Activated T-cell treated with anti-CD3 and anti-CD28 coated beads, Interleukin-2, amount 50 U/mL, for 1 hour (primary cell): Measurements from ENCODE around the gene TSC22D3.

Experiments used
- DNase-seq: peaks from one replicate; pipeline ENCODE4 v3.0.0-alpha.2; 2020

TSC22D3 gene

DNA sequence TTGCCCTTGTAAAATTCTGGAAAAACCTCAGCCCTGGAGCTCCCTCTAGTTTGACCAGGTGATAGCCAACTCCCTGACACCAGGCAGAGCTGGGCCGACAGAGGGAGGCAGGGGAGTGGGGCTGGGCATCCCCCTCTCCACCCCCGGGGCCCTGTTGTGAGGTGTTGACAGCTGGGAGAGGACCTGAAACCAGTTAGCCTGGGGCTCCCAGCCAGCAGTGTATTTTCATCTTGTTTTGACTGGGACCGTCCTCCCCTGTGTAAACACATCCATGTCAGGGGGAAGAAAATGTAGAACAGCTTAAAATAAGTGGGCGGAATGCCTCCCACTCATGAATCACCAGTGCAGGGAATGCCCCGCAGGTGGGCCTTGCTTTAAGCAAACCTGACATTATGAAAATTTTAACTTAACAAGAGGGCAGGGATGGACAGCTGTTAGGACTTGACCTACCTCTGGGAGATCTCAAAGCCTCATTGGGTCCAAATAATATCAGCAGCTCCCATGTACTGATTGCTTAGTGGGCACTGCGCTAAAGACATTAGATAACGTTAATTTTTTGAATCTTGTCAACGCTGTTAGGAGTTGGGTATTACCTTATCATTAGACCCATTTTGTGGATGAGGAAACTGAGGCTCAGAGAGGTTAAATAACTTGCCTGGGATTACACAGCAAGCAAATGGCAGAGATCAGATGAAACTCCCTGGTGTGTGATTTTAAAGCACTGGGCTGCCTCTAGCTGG is 45.9 kb downstream of the TSC22D3 start:
- no peak for DNase-seq

DNA sequence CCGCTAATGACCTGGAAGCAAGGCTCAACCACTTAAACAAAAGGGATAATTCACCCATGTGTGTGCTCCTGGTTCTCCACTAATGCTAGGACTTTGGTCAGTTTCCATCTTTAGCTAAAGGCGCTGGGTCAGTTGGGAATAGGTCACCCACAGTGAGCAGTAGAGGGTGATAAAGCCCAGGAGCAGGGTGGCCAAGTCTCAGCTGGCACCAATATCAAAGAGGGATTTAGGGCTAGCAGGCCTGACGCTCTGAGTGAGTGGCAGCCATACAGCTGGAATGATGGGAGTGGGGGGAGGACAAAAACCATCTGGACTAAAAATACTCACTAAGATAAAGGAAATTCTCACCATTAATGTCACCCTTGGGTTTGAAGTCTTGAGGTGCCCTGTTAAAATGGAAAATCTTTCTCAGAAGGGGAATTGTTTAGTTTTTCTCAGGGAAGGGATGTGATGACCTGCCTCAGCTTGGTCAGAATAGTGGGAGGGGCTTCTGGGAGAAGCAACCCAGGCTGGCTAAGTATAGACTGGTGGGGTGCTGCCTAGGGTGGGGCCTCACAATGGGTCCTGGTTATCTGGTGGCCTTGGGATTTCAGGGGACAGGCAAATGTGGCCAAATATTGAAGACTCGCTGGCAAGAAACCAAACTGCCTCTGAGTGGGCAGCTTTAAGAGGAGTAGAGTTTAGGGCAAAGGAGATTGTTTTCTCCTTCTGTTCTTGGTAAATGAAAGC is 47.1 kb downstream of the TSC22D3 start:
- DNase-seq: no peak

DNA sequence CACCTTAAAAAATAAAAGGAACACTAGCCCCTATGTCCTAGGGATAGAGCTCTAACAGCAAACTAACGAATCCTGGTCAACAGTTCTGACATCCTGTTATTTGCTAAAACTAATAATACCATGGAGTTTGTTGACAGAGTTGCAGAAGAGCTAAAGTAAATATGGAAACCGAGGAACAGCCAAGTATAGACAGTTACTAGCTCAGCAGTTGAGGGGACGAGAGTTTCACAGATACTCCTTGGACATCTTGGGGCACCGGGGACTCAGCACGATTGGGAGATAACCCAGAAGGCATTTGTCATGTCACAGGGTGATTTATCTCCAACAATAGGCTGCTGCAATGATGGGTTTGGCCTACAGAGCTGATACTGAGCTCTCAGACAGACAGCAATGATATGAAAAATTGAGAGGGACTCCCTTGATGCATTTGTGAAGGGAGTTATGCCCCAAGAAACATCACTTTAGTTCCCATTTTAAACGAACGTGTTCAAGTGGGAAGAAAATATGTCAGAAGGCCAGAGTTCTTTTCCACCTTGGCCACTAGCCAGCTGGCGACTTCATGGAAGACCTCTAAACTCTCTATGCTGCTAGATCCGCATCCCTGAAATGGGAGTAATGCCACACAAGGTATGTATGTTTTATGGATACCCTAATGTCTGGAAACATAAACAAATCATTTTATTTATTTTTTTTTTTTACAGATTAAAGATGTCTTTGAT is 48.6 kb downstream of the TSC22D3 start:
- no peak for DNase-seq

DNA sequence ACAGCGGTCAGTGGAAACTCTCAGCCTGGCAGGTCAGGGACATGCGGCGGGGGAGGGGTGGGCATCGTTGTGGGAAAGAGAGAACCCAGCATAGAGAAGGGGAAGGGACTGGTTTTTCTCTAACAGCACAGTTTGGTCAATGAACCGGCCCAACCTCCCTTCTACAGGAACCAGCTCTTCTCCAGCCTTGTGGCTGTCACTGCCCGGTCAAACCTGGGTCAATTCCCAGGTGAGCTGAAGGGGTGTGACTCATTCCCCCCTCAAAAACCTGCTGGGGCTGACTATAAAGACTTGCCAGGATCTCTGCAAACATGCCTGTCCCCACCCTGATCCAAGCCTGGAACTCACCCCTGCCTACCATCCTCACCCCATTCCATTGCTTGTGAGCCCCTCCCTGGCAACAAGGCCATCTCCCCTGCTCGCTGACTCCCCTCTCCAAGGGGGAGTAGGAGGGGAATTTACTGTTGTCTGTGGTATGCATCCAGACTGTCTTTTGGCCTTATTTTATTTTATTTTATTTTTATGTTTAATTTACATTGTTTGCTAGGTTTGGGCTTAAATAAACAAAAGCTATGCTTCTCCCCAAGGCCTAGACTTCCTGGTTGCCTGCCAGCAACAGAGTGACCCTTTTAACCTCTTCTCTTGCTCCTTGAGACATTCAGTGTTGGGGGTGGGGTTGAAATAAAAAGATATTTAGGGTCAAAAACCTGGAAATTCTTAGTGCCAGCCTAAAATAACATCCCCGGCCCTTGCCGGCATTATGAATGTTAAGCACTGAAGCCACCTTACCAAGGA is 49.6 kb downstream of the TSC22D3 start:
- no peak for DNase-seq

DNA sequence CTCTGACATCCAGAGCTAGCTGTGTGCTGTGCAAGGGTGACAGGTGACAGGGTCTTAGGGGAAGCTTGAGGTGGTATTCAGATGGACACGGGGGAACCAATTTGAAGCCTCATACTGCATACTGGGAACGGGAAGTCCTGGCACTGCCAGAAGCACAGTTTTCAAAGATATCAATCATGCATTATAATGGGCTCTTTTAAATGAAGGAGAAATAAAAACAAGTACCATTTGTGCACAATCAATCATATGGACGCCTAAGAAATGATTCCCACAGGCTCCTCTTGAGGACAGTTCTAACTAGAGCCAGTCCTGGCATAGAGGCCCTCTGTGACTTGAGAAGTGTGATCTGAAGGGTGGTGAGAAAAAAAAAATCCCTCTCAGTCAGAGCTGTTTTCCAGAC is 50.9 kb downstream of the TSC22D3 start:
- no peak for DNase-seq

DNA sequence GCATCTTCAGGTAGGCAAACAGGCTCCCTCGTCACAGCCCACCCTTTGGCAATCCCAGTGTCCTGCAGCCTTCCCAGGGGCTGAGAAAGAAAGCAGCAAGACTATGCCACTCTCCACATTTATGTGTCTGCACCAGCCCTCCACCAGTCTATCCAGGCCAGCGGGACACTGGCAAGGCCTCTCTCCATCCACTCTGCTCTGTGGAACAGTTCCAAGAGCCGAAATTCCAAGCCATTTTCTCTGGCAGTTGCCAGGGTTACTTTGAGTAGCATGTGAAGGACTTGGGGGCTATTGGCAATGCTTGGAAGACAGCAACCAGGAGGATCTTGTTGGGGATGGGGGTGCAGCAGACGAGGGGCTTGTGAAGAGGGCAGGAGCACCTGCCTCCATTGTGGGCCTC is 52.1 kb downstream of the TSC22D3 start:
- no peak for DNase-seq

DNA sequence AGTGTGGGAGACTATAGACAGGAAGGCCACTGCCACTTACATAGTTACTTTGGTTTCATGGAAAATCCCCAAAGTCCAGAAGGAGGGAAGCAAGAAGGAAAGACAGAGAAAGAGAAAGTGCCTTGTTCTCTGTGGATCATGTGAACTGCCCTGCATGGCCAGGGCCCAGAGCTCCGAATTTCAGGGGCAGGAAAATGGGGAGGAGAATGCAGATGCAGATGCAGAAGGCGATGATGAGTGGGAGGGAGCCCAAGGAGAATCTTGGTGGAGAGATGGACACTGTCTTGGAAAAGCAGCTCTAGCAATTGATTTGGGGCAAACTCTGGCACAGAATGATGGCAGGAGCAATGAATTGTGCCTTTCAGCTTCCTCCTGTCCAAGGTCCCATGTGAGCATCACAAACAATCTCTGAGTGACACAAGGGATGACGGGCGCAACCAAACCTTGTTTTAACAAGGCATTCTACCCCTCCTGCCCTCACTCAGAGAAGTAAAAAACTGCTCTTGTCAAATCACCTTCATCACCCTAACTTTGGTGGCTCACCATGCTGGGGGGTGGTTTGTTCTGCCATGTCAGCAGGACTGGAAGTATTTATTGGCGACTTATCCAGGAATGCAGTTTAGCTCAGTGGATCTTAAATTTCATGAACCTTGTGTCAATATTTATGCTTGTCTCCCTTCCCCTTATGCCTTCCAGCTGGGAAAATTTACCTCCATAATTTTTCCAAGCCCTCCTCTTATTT is 53.5 kb downstream of the TSC22D3 start:
- no peak for DNase-seq

DNA sequence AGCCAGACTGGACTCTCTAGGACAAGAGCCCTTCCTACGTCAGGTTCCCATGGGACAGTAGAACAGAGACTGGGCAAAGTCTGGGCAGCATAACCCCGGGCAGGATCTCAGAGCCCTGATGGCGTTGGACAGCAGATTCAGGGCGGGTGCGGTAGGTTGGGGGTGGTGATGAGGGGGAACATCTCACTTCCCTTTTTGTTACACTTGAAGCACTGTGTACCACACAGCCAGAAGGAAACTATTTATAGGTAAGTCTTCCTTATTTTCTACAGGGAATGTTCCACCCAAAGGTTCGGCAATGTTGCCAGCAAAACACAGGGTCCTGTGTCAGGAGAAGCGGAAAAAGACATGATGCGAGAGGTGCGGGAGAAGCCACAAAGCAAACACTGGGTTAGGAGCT is 54.3 kb downstream of the TSC22D3 start:
- DNase-seq: no peak

DNA sequence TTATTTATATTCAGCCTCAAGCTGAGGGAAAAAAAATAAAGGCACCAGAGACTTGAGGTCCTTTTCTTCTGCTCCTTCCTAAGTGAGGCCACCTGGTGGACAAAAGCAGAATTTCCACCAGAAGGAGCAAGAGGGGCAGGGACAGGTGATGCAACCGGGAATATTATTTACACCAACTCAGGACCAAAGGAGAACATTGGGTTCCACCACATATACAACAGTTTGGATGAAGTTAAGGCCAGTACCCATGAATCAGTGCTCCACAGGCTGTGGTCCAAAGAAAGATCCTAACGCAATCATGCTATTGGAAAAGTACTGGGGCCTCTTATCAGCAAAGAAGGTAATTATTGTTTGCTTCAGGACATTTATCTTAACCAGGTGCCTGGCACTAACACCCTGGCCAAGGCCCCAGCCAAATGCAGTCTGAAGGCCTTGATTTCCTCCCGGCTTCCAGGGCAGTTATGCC is 57.4 kb downstream of the TSC22D3 start:
- DNase-seq: peak; percentile 64

DNA sequence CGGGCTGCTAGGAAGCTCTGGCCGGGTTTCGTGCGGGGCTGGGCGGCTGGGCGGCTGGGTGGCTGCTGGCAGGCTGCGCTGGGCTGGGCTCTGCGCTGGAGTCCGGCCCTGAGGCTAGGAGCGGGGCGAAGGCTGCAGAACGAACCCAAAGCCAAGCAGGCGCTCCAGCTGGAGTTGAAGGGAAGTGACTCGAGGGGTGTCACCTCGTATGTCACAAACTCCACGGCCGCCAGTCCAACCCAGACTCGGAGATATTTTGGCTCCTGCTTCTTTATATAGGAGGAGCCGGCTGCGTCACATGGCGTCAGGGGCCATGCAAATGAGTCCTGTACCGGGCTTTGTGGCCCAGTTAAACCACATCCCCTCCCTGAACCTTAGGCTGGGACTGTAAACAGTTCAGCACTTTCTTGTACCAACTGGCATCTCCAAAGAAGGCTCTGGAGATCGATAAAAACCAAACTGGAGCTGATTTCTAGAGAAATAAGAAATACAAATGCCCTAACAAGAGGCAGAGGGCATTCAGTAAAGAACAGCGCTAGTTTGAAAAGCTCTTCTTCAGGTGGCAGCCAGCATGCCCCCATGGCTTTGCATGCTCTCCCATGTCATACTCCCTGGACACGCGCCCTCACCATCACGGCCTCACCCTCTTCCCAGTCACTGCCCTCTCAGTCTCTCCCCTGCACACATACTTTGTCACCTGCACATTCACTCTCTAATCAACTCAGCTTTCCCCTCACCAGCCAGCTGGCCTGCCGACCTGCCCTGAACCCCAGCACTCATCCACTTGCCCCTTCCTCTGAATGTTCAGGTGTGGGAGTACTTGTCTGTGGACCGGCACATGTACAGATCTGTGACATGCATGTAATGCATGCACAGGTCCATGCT is 58.5 kb downstream of the TSC22D3 start:
- DNase-seq: peak; percentile 88

DNA sequence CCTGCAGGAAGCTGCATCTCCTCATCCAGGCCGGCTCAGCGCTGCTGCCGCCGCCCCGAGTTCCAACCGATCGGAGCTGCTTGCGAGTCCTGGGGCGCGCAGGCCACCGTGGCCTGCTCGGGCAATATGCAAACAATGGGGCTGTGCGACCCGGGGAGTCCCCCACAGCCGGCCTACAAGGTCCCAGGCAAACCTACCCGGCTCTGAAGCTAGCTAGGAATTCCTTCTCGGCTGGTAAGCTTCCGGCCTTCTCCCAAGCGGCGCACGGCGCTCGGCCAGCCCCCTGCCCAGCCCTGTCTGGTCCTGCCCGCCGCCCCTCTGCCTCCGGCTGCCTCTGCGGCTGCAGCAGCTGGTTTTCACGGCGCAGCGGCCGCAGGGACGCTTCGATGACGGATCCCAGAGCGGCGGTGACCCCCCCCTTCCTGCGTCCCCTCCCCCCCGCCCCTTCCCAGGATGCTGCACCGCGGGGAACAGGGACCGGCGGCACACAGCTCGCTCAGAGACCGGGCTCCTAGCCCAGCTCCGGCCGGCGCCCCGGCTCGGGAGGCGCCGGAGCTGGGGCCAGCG is 59.4 kb downstream of the TSC22D3 start:
- peak; percentile 40 for DNase-seq

DNA sequence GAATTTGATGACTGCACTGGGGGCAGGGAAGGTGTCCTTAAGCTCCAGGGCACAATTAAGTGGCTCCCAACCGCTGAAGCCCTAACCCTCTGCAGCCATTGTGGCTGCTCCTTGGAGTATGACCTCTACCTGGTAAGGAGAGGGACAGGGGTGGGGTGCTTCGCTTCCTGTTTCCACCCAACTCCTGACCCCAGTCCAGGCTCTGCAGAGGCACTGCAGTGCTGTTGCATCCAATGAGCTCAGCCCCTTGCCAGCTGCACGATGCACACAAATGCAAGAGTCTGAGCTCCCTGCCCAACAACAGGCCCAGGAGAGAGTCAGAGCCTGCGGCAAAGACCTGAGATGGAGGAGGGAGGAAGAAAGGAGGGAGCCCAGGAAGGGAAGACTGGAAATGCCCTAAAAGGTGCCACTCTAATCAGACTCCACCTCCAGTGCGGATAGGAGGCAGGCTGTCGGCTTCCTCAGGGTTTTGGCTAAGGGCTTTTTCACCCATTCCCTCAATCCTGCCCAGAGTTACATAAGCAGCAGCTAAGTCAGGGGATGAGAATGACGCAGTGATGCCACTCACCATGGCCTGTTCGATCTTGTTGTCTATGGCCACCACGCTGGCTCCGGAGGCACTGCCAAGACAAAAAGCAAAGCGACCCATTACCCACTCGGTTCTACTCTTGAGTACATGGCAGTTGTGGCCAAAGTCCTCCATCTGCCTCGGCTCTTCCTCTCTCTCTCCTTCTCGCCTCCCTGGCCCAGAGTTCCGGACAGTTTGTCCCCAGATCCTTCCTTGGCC is 60.1 kb downstream of the TSC22D3 start:
- DNase-seq: peak; percentile 37

DNA sequence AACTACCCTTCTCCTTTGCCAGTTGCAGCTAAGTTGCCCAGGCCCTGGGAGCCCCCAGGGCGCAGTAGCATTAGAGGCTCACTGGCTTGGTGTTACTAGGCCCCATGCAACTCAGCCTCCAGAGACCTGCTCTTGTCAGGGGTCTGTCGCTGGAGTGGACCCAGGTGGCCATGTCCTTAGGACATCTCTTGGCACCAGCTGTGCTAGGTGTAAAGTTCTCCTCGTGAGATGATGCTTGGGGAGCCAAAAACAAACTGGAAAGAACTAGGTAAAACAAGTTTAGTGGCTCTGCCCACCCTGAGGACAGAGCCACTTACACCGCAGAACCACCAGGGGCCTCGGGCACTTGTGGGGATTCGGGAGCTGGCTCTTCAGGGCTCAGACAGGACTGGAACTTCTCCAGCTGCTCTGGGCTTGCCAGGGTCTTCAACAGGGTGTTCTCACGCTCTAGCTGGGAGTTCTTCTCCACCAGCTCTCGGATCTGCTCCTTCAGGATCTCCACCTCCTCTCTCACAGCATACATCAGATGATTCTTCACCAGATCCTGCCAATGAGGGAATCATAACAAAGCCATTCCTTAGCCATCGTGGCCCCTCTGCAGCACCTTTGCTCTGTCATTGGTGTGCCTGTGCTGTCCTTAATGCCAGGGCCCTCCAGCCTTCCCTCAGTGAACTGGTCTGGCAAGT is 61.2 kb downstream of the TSC22D3 start:
- DNase-seq: peak; percentile 44

DNA sequence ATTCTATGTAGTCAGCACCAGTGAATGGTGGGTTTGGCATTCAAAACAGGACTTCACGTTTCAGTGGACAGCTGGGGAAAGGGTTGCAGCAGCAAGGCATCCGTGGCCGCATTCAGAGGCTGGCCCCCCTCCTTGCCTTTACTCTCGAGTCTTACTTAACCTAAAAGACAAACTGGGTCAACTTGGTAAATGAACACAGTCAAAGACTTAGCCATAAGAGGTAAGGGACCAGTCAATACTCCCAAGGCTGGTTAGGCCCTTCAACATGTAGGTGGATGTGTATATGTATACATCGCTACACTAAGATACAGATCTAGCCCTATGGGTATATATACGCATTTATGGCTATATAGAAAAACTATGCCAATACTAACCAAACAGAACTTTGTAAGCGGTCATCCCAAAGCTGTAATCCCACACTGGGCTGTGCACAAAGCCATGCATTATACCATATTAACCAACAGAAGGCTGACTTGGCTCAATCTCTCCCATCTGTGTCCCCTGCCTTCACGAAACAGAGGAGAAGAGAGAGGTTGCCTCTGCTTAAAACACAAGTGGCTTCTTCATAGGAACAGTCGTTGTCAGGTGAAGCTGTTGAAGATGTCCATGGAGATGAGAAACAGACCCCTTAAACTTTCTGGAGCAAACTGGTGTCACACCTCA is 61.9 kb downstream of the TSC22D3 start:
- peak; percentile 45 for DNase-seq

DNA sequence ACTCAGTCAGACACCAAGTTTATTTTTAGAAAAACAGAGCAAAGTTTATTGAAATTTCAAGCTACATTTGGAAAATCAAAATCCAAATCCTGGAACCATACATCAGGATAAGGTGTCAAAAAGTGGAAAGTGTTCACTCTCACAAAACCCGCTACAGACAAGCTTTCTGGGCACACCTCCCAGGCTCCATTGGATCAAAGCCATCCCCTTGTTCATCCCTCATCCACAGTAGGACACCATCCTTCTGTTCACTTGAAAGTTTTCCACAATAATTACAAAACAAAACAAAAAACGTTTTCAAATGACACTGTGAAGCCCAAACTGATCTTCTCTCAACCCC is 62.4 kb downstream of the TSC22D3 start:
- DNase-seq: no peak

DNA sequence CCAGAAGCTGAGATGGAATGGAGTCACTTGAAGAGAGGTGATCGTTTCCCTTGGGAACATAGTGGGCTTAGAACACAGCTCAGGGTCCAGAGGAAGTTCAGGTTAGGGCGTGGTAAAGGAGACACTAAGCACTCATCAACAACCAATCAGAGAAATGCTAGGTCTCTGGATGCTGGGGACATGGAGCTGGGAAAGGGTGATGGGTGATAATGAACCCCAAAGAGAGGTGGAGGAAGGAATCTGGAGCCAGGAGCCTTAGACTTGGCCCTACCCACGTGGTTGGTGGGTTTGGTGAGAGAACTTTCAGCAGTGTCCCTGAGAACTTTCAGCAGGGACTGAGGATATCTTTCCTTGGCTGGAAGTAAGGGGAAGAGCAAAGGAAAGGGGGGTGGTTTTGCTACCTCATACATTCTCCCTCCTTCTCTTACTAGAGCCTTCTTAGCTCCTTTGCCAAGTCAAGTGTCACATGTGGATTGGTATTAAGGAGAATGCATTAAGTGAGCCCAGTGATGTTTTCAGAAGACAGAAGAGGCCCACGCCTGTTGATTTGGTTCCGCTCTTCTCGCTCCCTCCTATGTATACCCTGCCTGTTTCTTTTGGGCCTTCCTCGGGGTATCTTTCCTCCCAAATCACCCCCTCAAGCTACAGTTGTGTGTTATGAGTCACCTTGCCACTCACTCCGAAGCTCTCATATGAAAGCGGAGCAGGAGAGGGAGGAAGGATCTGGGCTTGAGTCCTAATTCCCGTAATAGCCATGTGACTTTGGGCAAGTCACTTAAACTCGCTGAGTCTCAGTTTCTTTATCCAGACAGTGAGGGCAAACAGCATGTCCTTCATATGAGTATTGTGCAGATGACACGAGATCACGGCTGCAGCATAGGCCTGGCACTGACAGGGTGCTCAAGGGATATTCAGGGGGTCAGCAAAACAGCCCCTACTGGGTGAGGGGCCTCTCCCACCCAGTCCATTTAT is 63.1 kb downstream of the TSC22D3 start:
- DNase-seq: peak; percentile 49

DNA sequence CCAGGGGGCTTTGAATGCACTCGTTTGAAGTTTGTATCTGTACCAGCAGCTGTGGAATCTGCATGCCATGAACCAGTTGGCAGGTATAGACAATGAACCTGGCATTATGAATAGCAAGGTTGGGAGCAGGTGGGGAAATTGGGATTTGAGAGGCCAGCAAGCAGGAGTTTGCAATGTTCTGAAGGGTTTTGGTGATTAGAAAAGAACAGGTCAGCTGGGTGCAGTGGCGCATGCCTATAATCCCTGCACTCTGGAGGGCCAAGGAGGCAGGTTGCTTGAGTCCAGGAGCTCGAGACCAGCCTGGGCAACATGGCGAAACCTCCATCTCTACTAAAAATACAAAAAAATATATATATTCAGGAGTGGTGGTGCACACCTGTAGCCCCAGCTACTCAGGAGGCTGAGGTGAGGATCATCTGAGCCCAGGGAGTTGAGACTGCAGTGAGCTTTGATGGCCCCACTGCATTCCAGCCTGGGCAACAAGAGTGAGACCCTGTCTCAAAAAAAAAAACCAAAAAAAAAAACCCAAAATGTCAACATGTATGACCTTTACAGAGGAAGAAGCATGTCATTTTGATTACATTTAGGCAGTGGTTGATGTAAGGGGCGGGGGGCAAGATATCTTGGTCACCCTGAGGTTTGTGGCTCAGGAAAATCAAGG is 63.9 kb downstream of the TSC22D3 start:
- DNase-seq: peak; percentile 45
